ENCODE data around the gene DENND1A. TPM values are rescaled to one million over a fixed set of nuclear protein-coding genes. Genes with fewer than 3 reads are reported as not detected.
A peak's percentile ranks its signal among the peaks of the same experiment; 100 is the strongest.

The DENND1A gene
- total and polyA plus RNA-seq, 2 of the 13 experiments (the other 11 are each of a cell fraction or from before 2014, with no cell fraction given), result 14.8 to 30.1 TPM

DNA sequence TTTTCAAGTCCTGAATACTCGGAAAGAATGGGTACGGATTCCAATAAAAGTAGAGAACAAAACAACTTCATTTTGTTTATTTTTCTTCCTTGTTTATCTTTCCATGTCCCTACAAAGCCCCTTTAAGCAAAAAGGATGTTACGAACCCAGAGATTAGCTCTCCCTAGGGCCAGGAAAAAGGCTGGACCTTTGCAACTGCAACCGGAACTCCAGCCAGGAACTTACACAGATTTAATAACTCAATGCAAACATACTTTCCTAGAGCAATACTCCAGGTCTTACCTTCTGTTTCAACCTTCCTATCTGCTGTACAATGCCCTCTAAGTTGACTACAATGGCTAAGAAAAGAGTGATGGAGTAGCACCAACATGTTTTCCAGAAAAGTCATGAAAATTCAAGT lies 7.0 kb downstream of the DENND1A start (continued):
- TF ChIP-seq KLF15 (CRISPR knock-in tag; IDR thresholded peaks at IDR 0.05; ENCODE audit: borderline replicate concordance) (no peak), ZNF549 (CRISPR knock-in tag; IDR thresholded peaks at IDR 0.05) (no peak), MED1 (CRISPR knock-in tag; IDR thresholded peaks at IDR 0.05) (peak; percentile 84), MEF2D (CRISPR knock-in tag; IDR thresholded peaks at IDR 0.05) (0 out of 2 replicates have a peak, but pooled peaks have one; percentile 48), KDM5A (IDR thresholded peaks at IDR 0.05; ENCODE audit: borderline replicate concordance, low read length) (no peak), KDM1A (CRISPR knock-in tag; IDR thresholded peaks at IDR 0.05) (0 out of 2 replicates have a peak, but pooled peaks have one; percentile 27), GATAD2A (CRISPR knock-in tag; IDR thresholded peaks at IDR 0.05) (peak; percentile 91), HMG20A (CRISPR knock-in tag; IDR thresholded peaks at IDR 0.05; ENCODE audit: borderline replicate concordance) (peak; percentile 63; the same call in 1 of the 2 replicates), SNAPC2 (CRISPR knock-in tag; IDR thresholded peaks at IDR 0.05) (no peak), MBD4 (IDR thresholded peaks at IDR 0.05; ENCODE audit: borderline replicate concordance, low read length) (peak; percentile 69; the same call in 1 of the 2 replicates), KLF16 (CRISPR knock-in tag; IDR thresholded peaks at IDR 0.05) (no peak), ZC3H4 (CRISPR knock-in tag; IDR thresholded peaks at IDR 0.05; ENCODE audit: borderline replicate concordance) (no peak), PCBP1 (IDR thresholded peaks at IDR 0.05; ENCODE audit: borderline replicate concordance, low read depth, low read length) (no peak), GTF3A (CRISPR knock-in tag; conservative IDR thresholded peaks at IDR 0.05) (no peak), DPF2 (CRISPR knock-in tag; IDR thresholded peaks at IDR 0.05; ENCODE audit: borderline replicate concordance, low read depth) (peak; percentile 79; the same call in 1 of the 2 replicates)
- TF ChIP-seq, protein P1, sequence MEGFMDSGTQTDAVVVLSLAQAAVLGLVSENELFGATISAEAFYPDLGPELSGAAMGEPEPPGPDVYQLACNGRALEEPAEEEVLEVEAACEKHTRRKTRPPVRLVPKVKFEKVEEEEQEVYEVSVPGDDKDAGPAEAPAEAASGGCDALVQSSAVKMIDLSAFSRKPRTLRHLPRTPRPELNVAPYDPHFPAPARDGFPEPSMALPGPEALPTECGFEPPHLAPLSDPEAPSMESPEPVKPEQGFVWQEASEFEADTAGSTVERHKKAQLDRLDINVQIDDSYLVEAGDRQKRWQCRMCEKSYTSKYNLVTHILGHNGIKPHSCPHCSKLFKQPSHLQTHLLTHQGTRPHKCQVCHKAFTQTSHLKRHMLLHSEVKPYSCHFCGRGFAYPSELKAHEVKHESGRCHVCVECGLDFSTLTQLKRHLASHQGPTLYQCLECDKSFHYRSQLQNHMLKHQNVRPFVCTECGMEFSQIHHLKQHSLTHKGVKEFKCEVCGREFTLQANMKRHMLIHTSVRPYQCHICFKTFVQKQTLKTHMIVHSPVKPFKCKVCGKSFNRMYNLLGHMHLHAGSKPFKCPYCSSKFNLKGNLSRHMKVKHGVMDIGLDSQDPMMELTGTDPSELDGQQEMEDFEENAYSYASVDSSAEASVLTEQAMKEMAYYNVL (CRISPR knock-in tag; IDR thresholded peaks at IDR 0.05; ENCODE audit: borderline replicate concordance), result peak; percentile 83
- TF ChIP-seq, protein P2, sequence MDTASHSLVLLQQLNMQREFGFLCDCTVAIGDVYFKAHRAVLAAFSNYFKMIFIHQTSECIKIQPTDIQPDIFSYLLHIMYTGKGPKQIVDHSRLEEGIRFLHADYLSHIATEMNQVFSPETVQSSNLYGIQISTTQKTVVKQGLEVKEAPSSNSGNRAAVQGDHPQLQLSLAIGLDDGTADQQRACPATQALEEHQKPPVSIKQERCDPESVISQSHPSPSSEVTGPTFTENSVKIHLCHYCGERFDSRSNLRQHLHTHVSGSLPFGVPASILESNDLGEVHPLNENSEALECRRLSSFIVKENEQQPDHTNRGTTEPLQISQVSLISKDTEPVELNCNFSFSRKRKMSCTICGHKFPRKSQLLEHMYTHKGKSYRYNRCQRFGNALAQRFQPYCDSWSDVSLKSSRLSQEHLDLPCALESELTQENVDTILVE (CRISPR knock-in tag; IDR thresholded peaks at IDR 0.05), result 0 out of 2 replicates have a peak, but pooled peaks have one; percentile 30
- TF ChIP-seq, protein P3, sequence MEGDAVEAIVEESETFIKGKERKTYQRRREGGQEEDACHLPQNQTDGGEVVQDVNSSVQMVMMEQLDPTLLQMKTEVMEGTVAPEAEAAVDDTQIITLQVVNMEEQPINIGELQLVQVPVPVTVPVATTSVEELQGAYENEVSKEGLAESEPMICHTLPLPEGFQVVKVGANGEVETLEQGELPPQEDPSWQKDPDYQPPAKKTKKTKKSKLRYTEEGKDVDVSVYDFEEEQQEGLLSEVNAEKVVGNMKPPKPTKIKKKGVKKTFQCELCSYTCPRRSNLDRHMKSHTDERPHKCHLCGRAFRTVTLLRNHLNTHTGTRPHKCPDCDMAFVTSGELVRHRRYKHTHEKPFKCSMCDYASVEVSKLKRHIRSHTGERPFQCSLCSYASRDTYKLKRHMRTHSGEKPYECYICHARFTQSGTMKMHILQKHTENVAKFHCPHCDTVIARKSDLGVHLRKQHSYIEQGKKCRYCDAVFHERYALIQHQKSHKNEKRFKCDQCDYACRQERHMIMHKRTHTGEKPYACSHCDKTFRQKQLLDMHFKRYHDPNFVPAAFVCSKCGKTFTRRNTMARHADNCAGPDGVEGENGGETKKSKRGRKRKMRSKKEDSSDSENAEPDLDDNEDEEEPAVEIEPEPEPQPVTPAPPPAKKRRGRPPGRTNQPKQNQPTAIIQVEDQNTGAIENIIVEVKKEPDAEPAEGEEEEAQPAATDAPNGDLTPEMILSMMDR (CRISPR knock-in tag; IDR thresholded peaks at IDR 0.05), result no peak
- TF ChIP-seq, protein P4, sequence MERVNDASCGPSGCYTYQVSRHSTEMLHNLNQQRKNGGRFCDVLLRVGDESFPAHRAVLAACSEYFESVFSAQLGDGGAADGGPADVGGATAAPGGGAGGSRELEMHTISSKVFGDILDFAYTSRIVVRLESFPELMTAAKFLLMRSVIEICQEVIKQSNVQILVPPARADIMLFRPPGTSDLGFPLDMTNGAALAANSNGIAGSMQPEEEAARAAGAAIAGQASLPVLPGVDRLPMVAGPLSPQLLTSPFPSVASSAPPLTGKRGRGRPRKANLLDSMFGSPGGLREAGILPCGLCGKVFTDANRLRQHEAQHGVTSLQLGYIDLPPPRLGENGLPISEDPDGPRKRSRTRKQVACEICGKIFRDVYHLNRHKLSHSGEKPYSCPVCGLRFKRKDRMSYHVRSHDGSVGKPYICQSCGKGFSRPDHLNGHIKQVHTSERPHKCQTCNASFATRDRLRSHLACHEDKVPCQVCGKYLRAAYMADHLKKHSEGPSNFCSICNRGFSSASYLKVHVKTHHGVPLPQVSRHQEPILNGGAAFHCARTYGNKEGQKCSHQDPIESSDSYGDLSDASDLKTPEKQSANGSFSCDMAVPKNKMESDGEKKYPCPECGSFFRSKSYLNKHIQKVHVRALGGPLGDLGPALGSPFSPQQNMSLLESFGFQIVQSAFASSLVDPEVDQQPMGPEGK (CRISPR knock-in tag; IDR thresholded peaks at IDR 0.05), result peak; percentile 51; the same call in 1 of the 2 replicates
- TF ChIP-seq, protein P5, sequence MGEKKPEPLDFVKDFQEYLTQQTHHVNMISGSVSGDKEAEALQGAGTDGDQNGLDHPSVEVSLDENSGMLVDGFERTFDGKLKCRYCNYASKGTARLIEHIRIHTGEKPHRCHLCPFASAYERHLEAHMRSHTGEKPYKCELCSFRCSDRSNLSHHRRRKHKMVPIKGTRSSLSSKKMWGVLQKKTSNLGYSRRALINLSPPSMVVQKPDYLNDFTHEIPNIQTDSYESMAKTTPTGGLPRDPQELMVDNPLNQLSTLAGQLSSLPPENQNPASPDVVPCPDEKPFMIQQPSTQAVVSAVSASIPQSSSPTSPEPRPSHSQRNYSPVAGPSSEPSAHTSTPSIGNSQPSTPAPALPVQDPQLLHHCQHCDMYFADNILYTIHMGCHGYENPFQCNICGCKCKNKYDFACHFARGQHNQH (CRISPR knock-in tag; IDR thresholded peaks at IDR 0.05), result 0 out of 2 replicates have a peak, but pooled peaks have one; percentile 52
